Body of pancreas (tissue), 4 donors: ENCODE measurements around the gene FXR2. TPM values are rescaled to one million over a fixed set of nuclear protein-coding genes. Genes with fewer than 3 reads are reported as not detected.
A peak's percentile ranks its signal among the peaks of the same experiment; 100 is the strongest.

Experiments used
- ATAC-seq: fragments of 150-250 bp; one replicate; pipeline ENCODE4 v1.9.1; 2016
- DNase-seq, 4 donors: peaks; one replicate each; pipeline ENCODE4 v3.0.0-alpha.2; 2019
- H3K27ac ChIP-seq, 4 donors: fragments of 200-600 bp; sonication (generic); 1 replicate in 3 of 4; 2 replicates in 1 of 4; pipeline versions ENCODE4 v1.5.1 to v1.6.1; 2016 to 2019; ENCODE audit warnings: mild to moderate bottlenecking in 1 of 4, mixed read lengths in 1 of 4, moderate library complexity in 1 of 4
- H3K27me3 ChIP-seq, 2 donors: fragments of 200-600 bp; sonication (generic); one replicate each; pipeline ENCODE4 v1.6.0; 2016; ENCODE audit warnings: mild to moderate bottlenecking in 1 of 2
- H3K36me3 ChIP-seq, 2 donors: fragments of 200-600 bp; sonication (generic); replicated peaks in 1 of 2; 2 replicates each; pipeline ENCODE4 v1.5.1; 2016; ENCODE audit warnings: low read depth in 2 of 2; ENCODE audit not compliant: insufficient read depth in 1 of 2
- H3K4me1 ChIP-seq: fragments of 200-600 bp; sonication (generic); one replicate; pipeline ENCODE4 v1.6.0; 2016
- H3K4me3 ChIP-seq, 2 donors: fragments of 200-600 bp; sonication (generic); 1 replicate in 1 of 2; 2 replicates in 1 of 2; pipeline ENCODE4 v1.5.1; 2016 to 2019
- H3K9me3 ChIP-seq, 3 donors: fragments of 200-600 bp; sonication (generic); 1 replicate in 2 of 3; 2 replicates in 1 of 3; pipeline ENCODE4 v1.5.1; 2016
- CTCF ChIP-seq, 7 experiments: fragments of 450-650 bp in 4 of 7; fragments of 200-600 bp in 3 of 7; sonication (generic) in 3 of 7; IDR thresholded peaks; one replicate each; pipeline ENCODE4 v1.5.1; 2016 to 2019; ENCODE audit warnings: antibody characterized with exemption in 7 of 7
- POLR2A ChIP-seq, 3 donors: fragments of 450-650 bp; IDR thresholded peaks; one replicate each; pipeline ENCODE4 v1.6.1; 2016; ENCODE audit warnings: antibody characterized with exemption in 3 of 3, mild to moderate bottlenecking in 2 of 3
- WGBS, 2 donors: methylation state at CpG; one replicate each; pipeline ENCODE4 v1.1.5; 2017; 5-methylcytosine and 5-hydroxymethylcytosine counted together
- intact Hi-C: fragments of 100-400 bp; cut with DNase I; formaldehyde crosslinking; loops from one replicate; pipeline ENCODE4 v1.15.1; 2023
- total RNA-seq, 2 donors: library from RNA; depleted of rRNA; stranded (reverse); fragments of >200 nt; gene quantifications; one replicate each; pipeline ENCODE4 v1.1.0, GENCODE V29; 2016

FXR2 gene
- total RNA-seq, 2 donors from 2014 or later: 10.2 to 10.9 TPM

DNA sequence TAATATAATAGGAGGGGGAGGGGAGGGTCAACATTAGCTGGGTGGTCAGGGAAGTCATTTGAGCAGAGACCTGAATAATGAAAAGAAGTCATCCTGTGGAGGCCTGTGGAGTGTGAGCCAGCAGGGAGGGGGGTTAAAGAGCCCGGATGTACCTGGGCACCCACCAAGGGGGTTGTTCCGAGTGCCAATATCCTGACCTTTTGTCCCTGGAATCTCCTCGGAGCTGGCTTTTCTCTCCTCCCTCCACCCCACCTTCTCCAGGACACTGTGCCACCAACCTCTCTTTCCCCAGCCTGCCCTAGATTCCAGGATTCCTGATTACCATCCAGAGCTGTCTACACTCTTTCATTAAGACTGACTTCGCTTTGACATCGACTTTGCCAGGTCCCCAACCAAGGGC lies 21.5 kb upstream of the FXR2 start:
- DNase-seq (no peak), ATAC-seq (no peak)
- Histone ChIP-seq H3K36me3 (no peaks in the 10 kb centered on the region), H3K9me3 (no peaks in the 10 kb centered on the region), H3K4me3 (no peak overlapping the region), H3K4me1 (peaks cover 22% of the 10 kb centered on the region), H3K27ac (no peak overlapping the region), H3K27me3 (no peaks in the 10 kb centered on the region)
- 55 to 59% methylated on average over 5 of the region's 5 CpGs for WGBS, 2 donors
- TF ChIP-seq POLR2A (IDR thresholded peaks at IDR 0.05): no peak
- no peak for TF ChIP-seq CTCF (IDR thresholded peaks at IDR 0.05)
- intact Hi-C loops: no loop called here

DNA sequence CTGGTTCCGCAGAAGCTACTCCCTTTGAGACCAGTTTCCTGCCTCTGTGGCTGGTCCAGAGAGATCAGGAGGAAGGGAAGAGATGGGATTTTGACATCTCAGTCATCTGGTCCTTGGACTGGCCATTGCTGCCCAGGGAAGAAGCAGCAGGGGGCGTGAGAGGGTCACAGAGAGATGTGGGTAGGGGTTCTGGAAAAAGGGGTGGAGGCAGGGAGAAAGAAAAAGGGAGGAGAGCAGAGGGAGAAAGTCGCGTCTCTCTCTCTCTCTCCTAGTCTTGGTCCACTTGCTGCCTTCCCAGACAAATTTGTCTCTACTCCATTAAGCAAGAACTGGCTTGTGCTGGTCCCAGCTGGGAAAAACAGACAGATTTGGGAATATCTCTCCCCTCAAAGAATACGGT lies 19.7 kb upstream of the FXR2 start:
- TF ChIP-seq CTCF (IDR thresholded peaks at IDR 0.05) (peak in 3 of 7 experiments; percentile 25 to 39 (median 32)), POLR2A (IDR thresholded peaks at IDR 0.05) (no peak)
- Histone ChIP-seq H3K27ac (no peak overlapping the region), H3K36me3 (no peaks in the 10 kb centered on the region), H3K4me3 (no peak overlapping the region), H3K4me1 (peaks cover 22% of the 10 kb centered on the region), H3K27me3 (no peaks in the 10 kb centered on the region), H3K9me3 (no peaks in the 10 kb centered on the region)
- intact Hi-C loops: no loop called here
- 25 to 32% methylated on average over 5 of the region's 5 CpGs for WGBS, 2 donors
- ATAC-seq (peak; percentile 16), DNase-seq (peak in 3 of 4 donors; percentile 31 to 41 (median 34))

DNA sequence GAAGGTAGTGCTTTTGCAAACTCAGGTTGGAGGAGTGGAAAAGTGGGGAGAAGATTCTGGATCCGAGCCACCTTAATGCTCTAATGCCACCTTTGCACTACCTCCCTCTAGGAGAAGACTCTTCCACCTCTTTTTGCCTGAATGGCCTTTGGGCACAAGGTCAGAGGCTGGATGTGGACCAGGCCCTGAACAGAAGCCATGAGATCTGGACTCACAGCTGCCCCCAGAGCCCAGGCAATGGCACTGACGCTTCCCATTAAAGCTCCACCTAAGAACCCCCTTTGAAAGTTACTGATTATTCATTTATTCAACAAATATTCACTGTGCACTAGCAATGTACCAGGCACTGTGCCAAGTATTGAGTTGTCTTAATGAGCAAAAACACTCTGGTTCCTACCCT lies 18.4 kb upstream of the FXR2 start:
- peak in 1 of 4 donors; percentile 36 for DNase-seq

DNA sequence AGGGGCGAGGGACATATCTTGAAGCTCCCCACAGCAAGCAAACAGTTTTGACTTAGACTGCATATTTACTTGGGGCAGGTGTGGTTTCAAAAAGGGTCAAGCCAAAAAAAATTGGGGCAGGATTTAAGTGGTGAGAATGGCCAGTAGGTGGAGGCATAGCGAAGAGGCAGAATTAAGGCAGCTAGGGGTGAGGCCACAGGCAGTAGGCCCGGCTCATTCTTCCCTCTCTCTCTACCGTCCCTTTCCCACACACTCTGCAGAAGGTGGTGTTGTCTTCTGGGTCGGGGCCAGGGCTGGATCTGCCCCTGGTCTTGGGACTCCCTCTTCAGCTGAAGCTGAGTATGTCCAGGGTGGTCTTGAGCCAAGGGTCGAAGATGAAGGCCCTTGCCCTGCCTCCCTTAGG lies 17.8 kb upstream of the FXR2 start:
- Histone ChIP-seq H3K36me3 (no peaks in the 10 kb centered on the region), H3K4me3 (no peak overlapping the region), H3K27me3 (no peaks in the 10 kb centered on the region), H3K9me3 (no peaks in the 10 kb centered on the region), H3K27ac (peak overlapping the region in 3 of 4 donors; percentile 2 to 23 (median 4)), H3K4me1 (peaks cover 22% of the 10 kb centered on the region)
- TF ChIP-seq CTCF (IDR thresholded peaks at IDR 0.05) (peak in 6 of 7 experiments; percentile 40 to 74 (median 52)), POLR2A (IDR thresholded peaks at IDR 0.05) (no peak)
- 44 to 51% methylated on average over 6 of the region's 6 CpGs for WGBS, 2 donors
- peak; percentile 34 to 52 (median 44) for DNase-seq
- no peak for ATAC-seq
- intact Hi-C loops: no loop called here

More for the DNA sequence above, 18.4 kb upstream of the FXR2 start:
- intact Hi-C loops: no loop called here
- TF ChIP-seq CTCF (IDR thresholded peaks at IDR 0.05) (no peak), POLR2A (IDR thresholded peaks at IDR 0.05) (no peak)
- Histone ChIP-seq H3K4me3 (no peak overlapping the region), H3K36me3 (no peaks in the 10 kb centered on the region), H3K27me3 (no peaks in the 10 kb centered on the region), H3K27ac (peak overlapping the region in 3 of 4 donors; percentile 2 to 23 (median 4)), H3K9me3 (no peaks in the 10 kb centered on the region), H3K4me1 (peaks cover 22% of the 10 kb centered on the region)
- ATAC-seq: peak; percentile 26
- 66 to 71% methylated on average over 2 of the region's 2 CpGs for WGBS, 2 donors
